Astrocyte of the spinal cord (primary cell): ENCODE measurements around the gene VDAC2.

Experiments used
- DNase-seq: peaks from one replicate; pipeline ENCODE4 v3.0.0; 2011; ENCODE audit warnings: low read depth, low spot score
- H3K4me3 ChIP-seq: 2 replicates; pipeline ENCODE4 v1.5.1; 2011; ENCODE audit warnings: low read depth, mild to moderate bottlenecking, low read length, moderate library complexity
- CTCF ChIP-seq: IDR thresholded peaks from 2 replicates; pipeline ENCODE4 v1.5.1; 2012; ENCODE audit warnings: low read depth, mild to moderate bottlenecking, low read length, inconsistent platforms
- in situ Hi-C: cut with HindIII; loops from 2 replicates; pipeline ENCODE4 v1.10.0; 2017; ENCODE audit warnings: low sequenced_read_pairs

The VDAC2 gene

DNA sequence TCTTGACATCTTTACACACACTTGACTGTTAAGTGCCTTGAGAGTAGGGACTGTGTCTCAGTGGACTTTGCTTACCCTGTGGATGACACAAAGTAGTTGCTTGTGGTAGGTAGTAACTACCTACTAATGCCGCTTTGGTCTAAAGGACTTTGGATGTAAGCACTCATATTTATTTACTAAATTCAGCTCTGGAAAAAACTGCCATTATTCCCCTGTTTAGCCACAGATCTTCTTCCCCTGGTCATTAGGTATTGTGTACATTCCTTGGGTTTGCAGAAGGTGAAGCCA is 2.8 kb upstream of the VDAC2 start:
- H3K4me3 ChIP-seq: no peak overlapping the region
- in situ Hi-C loops: no loop called here
- no peak for DNase-seq
- TF ChIP-seq CTCF: no peak

GRCh38 chr10:75208181-75208580 is 2.4 kb upstream of the VDAC2 start:
- H3K4me3 ChIP-seq: no peak overlapping the region
- DNase-seq: peak; percentile 71
- in situ Hi-C loops: no loop called here
- no peak for TF ChIP-seq CTCF

- peak overlapping the region; percentile 96 for H3K4me3 ChIP-seq
- in situ Hi-C loops: no loop called here
- DNase-seq: no peak
These were observed 1.3 kb upstream of the VDAC2 start for GRCh38 chr10:75209086-75209920.

DNA sequence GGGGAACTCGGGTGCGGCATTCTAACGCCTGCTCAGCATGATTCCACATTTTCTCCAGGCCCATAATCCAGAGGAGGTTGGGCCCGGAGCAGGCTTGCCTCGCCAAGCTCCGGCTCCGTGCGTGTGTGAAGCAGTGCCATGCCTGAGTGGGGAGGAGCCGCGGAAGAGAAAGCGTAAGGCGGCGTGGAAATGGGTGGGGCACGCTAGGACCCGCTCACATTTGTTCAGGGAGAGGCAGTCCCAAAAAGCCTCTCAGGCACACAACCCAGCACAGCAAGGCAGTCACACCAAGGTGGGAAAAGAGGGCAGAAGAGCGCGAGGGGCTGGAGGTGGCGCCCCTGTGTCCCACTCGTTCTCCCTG is 695 bp upstream of the VDAC2 start:
- H3K4me3 ChIP-seq: peak overlapping the region; percentile 96
- TF ChIP-seq CTCF: no peak
- peak; percentile 70 for DNase-seq
- in situ Hi-C loops: no loop called here

More at GRCh38 chr10:75209086-75209920, 1.3 kb upstream of the VDAC2 start:
- no peak for TF ChIP-seq CTCF

- DNase-seq: peak; percentile 44
- no peak for TF ChIP-seq CTCF
- in situ Hi-C loops: no loop called here
- H3K4me3 ChIP-seq: peak overlapping the region; percentile 96
These were observed 553 bp downstream of the VDAC2 start for GRCh38 chr10:75211007-75211691.

- TF ChIP-seq CTCF: no peak
- DNase-seq: no peak
- no peak overlapping the region for H3K4me3 ChIP-seq
- in situ Hi-C loops: no loop called here
These were observed 1.7 kb downstream of the VDAC2 start for GRCh38 chr10:75212343-75212742.
